Amniotic stem cell (primary cell): ENCODE results near the gene ZNF600.
A peak's percentile ranks its signal among the peaks of the same experiment; 100 is the strongest.
"Not testable (repeated sequence)": the region's sequence is repeated elsewhere in the genome, so short reads cannot be mapped to it uniquely, and the experiment has no call there.

Experiments used
- DNase-seq: peaks from one replicate; lab custom pipeline; 2025; lab: John Stamatoyannopoulos, UW

Gene ZNF600

DNA sequence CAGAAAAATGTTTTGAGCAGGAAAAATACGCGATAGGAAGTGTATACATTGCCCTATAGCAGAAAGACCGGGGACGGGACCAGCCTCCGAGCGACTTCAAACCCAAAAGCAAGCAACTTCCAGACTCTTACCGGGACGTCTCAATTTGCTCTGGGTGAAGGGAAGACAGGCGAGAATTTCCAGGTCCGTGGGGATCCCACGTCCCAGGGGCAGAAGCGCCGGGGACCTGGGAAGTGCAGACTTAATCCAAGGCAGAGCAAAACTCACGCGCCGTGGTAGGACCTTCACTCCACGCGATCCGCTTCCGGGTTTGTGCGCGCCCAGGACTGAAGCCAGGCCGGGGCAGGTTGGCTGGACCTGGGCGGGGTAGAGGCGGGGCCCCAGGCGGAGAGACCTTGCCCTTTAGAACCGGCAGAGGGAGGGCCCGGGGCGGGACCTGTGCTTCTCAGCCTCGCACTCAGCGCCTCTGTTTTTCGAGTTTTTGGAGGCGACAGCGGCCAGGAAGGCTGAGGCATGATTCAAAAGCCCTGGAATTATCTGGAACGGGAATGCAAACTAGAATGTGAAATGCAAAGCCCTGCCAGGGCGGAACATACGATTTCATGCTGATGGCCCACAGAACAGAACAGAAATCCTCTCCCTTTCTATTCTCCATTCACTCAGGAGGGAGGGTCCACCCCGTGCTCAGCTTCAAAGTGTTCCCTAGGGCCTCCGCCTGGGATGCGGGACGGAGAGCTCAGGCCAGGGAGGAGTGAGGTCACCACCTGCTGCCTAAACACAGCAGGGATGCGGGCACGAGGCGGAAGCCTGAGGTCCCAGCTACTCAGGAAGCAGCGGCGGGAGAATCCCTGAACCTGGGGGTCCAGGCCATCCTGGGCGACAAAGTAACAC, at the start of gene ZNF600:
Gene ZNF600 (minus strand): TSS at position 328 of the 891 bp plus-strand sequence. CDS start 7,903 bp downstream, outside the sequence.
- peak; percentile 32 for DNase-seq

DNA sequence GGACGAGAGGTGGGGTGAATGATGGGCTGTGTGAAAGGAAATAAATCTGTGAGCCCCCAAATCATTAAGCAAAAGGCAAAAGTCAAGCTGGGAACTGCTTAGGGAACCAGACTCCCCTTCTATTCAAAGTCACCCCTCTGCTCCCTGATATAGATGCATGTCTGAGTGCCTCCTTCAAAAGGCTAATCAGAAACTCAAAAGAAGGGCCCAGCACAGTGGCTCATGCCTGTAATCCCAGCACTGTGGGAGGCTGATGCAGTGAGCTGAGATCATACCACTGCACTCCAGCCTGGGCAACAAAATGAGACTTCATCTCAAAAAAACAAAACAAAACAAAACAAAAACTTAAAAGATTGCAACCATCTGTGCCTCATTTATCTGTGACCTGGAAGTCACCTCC, 47.7 kb upstream of the ZNF600 start:
- not testable (repeated sequence) for DNase-seq

DNA sequence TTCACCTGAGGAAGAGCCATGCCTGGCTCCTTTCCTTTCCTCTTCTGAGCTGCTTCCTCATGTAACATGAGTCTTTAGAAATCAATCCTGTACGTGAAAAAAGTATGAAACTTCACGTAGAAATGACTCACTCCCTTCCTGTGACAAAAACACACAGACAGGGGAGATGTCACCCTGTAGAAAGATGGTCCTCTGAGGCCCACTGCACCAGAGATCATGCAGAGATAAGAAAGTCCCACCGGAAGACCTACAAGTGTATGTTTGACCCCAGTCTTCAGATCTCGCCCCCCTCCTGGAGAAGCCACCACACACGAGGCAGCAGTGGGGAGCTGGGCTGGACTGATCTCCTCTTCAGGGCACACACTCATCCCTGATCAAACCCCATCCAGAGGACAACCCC, 47.0 kb upstream of the ZNF600 start:
- not testable (repeated sequence) for DNase-seq

DNA sequence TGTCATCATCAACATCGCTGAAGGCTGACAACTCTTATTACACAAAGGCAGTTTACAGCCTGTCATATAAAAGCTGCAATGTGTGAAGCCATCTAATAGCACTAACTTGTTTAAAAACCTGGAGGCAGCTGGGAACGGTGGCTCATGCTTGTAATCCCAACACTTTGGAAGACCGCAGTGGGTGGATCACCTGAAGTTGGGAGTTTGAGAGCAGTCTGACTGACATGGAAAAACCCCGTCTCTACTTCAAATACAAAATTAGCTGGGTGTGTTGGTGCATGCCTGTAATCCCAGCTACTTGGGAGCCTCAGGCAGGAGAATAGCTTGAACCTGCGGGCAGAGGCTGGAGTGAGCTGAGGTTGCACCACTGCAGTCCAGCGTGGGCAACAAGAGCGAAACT, 43.3 kb upstream of the ZNF600 start:
- not testable (repeated sequence) for DNase-seq

DNA sequence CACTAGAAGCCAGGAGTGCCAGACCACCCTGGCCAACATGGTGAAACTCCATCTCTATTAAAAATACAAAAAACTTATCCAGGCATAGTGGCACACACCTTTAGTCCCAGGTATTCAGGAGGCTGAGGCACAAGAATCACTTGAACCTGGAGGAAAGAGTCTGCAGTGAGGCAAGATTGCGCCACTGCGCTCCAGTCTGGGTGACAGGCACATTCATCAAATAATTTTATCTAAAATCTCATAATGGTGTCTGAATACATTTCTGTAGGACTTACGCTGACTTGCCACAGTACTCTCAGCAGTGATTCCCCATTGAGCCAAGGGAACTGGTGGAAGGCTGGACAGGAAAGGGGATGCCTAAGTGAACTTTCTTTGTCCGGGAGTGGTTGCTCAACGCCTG, 39.2 kb upstream of the ZNF600 start:
- DNase-seq = no peak

DNA sequence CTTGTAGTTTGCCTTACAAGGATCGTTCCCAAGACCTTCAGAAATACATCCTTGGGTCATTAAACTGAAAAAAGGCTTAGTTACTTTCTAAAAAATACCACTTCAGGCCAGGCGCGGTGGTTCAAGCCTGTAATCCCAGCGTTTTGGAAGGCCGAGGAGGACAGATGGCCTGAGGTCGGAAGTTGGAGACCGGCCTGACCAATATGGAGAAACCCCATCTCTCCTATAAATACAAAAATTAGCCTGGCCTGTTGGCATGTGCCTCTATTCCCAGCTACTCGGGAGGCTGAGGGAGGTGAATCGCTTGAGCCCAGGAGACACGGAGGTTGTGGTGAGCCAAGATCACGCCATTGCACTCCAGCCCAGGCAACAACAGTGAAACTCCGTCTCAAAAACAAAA, 37.1 kb upstream of the ZNF600 start:
- no peak for DNase-seq

DNA sequence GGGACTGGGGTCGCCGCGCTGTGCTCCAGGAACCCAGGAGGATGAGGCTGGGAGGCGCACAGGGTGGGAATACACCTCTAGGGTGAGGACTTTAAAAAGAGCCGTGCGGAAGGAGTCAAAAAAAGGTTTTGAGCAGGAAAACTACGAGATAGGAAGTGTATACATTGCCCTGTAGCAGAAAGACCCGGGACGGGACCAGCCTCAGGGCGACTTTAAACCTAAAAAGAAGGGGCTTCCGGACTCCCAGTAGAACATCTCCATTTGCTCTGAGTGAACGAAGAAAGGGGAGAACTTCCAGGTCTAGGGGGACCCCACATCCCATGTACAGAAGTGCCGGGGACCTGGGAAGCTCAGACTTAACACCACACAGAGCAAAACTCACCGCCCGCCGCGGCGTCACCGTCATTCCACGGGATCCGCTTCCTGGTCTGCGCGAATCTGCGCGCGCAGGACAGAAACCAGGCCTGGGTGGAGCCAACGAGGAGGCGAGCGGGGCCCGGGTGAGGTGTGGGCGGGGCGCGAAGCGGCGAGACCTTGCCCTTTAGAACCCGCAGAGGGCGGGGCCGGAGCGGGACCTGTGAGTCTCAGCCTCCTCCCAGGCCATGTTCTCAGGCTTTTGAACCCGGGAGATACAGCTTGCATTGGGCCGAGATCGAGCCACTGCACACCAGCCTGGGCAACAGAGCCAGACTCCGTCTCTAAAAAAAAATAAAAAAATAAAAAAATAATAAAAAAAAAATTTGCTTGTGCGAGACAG, 34.8 kb upstream of the ZNF600 start, which contains the start of gene ZNF28:
Gene ZNF28 (minus strand): TSS at position 430 of the 757 bp plus-strand sequence. CDS start 3,675 bp downstream, outside the sequence.
- DNase-seq = not testable (repeated sequence)

DNA sequence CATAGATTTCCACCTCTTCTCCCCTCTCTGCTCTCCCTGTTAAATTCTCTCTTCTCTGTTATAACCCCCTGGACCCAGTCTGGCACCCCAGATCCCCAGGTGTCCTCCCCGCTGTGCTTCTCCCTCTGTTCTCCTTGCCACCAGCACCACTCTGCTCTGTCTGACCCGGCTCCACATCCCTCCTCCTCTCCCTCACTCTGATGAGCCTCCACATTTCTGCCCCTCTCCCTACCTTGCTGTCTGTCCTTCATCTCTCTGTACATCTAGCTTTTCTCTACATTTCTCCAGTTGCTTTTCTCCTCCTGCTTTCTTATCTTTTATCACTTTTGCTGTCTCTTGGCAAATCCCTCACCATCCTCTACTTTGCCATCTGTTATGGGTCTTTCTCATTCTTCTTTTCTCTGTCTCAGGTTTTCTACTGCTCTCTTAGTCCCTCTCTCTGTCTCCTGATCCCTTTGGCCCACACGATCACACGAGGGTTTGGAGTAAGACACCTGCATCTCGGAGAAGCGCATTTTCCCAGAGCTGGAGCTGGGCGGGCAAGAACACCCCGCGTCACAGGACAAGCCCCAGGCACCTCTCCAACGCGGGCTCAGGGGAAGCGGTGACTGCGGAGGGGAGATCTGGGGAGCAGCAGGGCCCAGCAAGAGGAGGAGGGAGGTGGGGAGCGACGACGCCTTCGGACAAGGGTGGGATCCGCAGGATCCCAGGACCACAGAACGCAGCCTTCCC, 34.0 kb upstream of the ZNF600 start:
- DNase-seq = not testable (repeated sequence)

DNA sequence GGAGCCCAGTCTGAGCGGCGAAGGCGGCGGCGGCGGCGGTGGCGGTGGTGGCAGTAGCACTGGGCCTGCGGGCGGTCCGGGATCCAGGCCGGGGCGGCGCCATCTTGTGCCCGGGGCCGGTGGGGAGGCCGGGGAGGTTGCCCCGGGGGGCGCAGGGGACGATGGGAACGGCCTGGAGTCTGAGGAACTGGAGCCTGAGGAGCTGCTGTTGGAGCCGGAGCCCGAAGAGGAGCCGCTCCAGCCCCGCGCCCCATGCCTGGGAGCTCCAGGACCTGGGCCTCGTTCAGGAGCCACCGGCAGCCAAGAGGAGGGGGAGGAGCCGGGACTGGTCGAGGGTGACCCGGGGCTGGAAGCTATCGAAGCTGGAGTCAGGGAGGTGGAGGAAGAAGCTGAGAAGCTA, 23.2 kb upstream of the ZNF600 start:
- DNase-seq = no peak

DNA sequence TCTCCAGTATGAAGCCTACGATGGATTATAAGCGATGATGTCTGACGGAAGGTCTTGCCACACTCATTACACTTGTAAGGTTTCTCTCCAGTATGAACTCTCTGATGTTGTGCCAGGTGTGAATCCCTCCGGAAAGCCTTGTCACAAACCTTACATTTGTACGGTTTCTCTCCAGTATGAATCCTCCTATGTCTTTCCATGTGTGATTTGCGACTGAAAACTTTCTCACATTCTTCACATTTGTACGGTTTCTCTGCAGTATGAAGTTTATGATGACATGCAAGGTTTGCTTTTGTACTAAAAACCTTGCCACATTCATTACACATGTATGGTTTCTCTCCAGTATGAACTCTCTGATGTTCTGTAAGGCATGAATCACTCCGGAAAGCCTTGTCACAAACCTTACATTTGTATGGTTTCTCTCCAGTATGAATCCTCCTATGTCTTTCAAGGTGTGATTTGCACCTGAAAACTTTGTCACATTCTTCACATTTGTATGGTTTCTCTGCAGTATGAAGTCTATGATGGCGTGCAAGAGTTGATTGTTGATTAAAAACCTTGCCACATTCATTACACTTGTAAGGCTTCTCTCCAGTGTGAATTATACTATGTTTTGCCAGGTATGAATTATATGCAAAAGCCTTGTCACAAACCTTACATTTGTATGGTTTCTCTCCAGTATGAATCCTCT, 13.5 kb upstream of the ZNF600 start:
- not testable (repeated sequence) for DNase-seq

DNA sequence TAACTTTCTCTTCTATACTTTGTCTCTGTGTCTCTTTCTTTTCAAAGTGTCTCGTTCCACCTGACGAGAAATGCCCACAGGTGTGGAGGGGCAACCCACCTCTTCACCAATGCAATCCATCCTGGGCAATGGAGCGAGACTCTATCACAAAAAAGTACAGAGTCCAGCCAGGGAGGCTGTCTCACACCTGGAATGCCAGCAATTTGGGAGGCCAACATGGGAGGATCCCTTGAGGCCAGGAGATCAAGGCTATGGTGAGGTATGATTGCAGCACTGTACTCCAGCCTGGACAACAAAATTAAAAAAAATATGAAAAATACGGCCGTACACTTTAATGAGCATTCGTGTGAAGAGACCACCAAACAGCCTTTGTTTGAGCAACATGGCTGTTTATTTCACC, 2.8 kb upstream of the ZNF600 start:
- DNase-seq = no peak

DNA sequence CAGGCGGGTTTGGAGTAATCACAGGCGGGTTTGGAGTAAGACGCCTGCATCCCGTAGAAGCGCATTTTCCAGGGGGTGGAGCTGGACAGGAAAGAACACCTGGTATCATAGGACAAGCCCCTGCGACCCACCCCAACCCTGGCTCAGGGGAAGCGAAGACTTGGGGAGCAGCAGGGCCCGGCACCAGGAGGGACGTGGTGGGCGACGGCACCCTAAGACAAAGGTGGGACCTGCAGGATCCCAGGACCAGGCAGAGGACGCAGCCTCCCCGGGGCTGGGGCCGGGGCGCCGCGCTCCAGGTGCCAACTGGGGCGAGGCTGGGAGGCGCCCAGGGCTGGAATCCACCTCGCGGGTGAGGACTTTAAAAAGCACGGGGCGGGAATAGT, 520 bp downstream of the ZNF600 start:
- no peak for DNase-seq

DNA sequence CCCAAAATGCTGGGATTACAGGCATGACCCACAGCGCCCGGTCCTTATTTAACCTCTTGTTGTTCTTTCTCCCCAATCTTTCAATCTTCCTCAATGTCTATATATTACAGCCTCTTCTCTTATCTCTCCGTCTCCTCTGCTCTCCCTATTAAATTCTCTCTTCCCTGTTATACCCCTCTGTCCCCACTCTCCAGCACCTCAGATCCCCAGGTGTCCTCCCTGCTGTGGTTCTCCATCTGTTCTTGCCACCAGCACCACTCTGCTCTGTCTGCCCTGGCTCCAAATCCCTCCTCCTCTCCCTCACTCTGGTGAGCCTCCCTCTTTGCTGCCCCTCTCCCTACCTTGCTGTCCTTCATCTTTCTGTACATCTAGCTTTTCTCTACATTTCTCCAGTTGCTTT, 1.1 kb downstream of the ZNF600 start:
- no peak for DNase-seq

DNA sequence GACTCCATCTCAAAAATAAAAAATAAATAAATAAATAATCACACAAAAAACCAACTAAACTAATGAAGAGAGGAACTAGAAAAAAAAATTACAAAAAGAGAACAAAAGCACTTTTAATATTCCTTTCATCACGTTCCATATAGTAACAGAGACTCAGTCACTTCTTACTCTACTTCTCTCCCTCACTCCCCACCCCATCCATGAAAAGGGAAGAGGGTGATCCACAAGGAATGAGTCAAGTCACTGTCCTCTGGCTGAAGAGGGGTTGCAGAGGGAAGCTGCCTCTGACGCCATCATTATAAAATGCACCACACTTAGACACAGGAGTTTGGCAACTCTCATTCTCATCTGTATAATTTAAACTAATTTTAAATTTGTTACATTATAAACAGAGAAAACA, 3.7 kb downstream of the ZNF600 start:
- not testable (repeated sequence) for DNase-seq

DNA sequence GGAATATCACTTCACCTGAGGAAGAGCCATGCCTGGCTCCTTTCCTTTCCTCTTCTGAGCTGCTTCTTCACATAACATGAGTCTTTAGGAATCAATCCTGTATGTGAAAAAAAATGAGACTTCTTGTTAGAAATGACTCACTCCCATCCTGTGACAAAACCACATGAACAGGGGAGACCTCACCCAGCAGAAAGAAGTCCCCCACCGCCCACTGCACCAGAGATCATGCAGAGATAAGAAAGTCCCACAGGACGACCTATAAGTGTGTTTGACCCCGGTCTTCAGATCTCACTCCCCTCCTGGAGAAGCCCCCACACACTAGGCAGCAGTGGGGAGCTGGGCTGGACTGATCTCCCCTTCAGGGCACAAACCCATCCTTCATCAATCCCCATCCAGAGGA, 7.8 kb downstream of the ZNF600 start:
- DNase-seq = no peak

DNA sequence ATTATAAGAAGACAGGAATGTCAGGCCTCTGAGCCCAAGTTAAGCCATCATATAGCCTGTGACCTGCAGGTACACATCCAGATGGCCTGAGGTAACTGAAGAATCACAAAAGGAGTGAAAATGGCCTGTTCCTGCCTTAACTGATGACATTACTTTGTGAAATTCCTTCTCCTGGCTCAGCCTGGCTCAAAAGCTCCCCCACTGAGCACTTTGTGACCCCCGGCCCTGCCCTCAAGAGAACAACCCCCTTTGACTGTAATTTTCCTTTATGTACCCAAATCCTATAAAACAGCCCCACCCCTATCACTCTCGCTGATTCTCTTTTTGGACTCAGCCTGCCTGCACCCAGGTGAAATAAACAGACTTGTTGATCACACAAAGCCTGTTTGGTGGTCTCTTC, 30.1 kb downstream of the ZNF600 start:
- DNase-seq = not testable (repeated sequence)

DNA sequence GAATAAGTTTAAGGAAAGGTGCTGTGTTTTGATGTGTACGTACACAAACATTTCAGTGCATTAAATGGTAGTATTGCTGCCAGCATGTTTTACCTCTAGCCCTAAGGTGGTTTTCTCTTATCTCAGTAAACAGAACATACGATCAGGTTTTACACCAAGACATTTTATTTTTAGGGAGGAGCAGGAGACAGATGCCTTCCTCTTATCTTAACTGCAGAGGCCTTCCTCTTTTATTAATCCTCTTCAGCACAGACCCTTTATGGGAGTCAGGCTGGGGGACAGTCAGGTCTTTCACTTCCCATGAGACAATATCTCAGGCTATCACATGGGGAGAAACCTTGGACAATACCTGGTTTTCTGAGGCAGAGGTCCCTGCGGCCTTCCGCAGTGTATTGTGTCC, 36.8 kb downstream of the ZNF600 start:
- no peak for DNase-seq

DNA sequence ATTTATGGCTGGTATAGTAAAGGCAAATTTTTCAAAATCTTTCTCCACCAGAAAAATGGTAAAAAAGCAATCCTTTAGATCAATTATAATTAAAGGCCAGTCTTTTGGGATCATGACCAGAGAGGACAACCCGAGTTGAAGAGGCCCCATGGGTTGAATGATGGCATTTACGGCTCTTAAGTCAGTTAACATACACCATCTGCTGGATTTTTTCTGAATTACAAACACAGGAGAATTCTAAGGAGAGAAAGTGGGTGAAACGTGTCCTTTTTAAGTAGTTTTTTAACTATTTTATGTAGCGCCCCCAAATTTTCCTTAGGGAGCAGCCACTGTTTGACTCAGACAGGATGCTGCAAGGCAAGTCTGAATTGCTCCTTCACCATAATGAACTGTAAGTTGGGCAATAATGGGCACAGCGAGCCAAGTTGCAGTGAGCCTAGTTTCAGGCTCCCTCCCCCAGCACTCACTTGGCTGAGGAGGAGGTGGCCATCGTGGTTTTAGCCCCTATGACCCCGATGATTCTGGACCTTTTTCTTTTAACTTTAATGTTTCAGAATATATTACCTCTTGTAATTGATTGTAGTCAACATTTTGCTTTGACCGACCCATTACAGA, 38.1 kb downstream of the ZNF600 start:
- DNase-seq = no peak

DNA sequence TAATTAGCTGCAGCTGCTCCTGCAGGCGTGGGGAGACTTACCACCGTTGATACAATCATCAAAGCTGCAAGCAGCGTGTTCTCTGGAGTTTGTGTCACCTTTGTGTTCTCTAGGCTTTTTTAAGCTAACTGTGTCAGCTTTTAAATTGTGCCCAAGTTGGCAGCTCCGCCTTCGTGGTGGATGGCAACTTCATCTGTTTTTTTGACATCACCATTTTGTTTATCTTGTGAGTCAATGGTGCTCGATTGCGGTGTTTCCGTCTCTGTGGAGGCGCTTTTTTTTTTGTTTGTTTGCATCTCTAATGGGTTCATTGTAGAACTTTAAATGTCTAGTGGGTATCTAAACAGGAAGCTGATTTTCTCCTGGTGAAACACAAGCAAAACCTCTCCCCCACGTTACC, 40.7 kb downstream of the ZNF600 start:
- not testable (repeated sequence) for DNase-seq

DNA sequence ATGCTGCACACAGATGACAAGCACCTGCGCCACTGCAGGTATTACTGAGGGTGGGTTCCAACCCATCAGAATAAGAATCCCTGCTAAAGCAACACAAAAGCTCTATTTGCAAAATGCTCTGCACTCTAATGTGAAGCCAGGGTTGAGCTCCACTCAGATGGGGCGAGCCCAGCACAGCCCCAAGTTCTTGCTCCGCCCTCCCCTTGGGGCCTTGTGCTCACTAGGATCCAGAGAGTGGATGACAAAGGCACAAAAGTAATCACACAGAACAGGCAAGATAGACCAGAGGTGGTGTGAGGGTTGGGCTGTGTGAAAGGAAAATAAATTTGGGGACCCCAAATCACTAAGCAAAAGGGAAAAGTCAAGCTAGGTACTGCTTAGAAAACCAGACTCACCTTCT, 43.5 kb downstream of the ZNF600 start:
- DNase-seq = no peak

DNA sequence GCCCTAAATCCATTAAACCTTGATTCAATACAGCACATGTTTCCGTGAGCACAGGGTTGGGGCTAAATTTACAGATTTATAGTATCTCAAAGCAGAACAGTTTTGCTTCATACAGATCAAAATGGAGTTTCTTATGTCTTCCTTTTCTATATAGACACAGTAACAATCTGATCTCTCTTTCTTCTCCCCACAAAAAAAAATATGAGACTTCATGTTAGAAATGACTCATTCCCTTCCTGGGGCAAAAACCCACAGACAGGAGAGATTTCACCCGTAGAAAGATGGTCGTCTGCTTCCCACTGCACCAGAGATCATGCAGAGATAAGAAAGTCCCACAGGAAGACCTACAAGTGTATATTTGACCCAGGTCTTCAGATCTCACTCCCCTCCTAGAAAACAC, 44.1 kb downstream of the ZNF600 start:
- no peak for DNase-seq
